Fibroblast of upper back skin (primary cell): ENCODE measurements around the gene RDX.
"Not testable (repeated sequence)": the region's sequence is repeated elsewhere in the genome, so short reads cannot be mapped to it uniquely, and the experiment has no call there.

Source experiments
- DNase-seq: peaks from one replicate; pipeline ENCODE4 v3.0.0-alpha.2; 2013

The RDX gene

GRCh38 chr11:110198031-110198729 is 98.2 kb downstream of the RDX start:
- DNase-seq = peak; percentile 51

- no peak for DNase-seq
Observed at GRCh38 chr11:110196884-110197420, 99.5 kb downstream of the RDX start.

GRCh38 chr11:110196241-110196754 is 100.1 kb downstream of the RDX start:
- peak; percentile 87 for DNase-seq

GRCh38 chr11:110194211-110194766 is 102.1 kb downstream of the RDX start:
- DNase-seq = peak; percentile 62

GRCh38 chr11:110192604-110193282 is 103.7 kb downstream of the RDX start:
- not testable (repeated sequence) for DNase-seq

GRCh38 chr11:110190885-110191284 is 105.5 kb downstream of the RDX start:
- DNase-seq = no peak

- DNase-seq = no peak
Observed at GRCh38 chr11:110187731-110188130, 108.7 kb downstream of the RDX start.

- DNase-seq = no peak
Observed at GRCh38 chr11:110186867-110187266, 109.5 kb downstream of the RDX start.

- DNase-seq = no peak
Observed at GRCh38 chr11:110186456-110186855, 110.0 kb downstream of the RDX start.

GRCh38 chr11:110185599-110185998 is 110.8 kb downstream of the RDX start:
- no peak for DNase-seq

GRCh38 chr11:110185121-110185591 is 111.3 kb downstream of the RDX start:
- peak; percentile 65 for DNase-seq

- DNase-seq = no peak
Observed at GRCh38 chr11:110184456-110184855, 112.0 kb downstream of the RDX start.

- DNase-seq = peak; percentile 65
Observed at GRCh38 chr11:110182886-110183285, 113.5 kb downstream of the RDX start.

- DNase-seq = no peak
Observed at GRCh38 chr11:110179064-110179463, 117.3 kb downstream of the RDX start.

GRCh38 chr11:110177086-110177456 is 119.3 kb downstream of the RDX start:
- no peak for DNase-seq

- DNase-seq = peak; percentile 25
Observed at GRCh38 chr11:110176366-110177085, 119.9 kb downstream of the RDX start.

GRCh38 chr11:110174645-110175310 is 121.6 kb downstream of the RDX start:
- DNase-seq = peak; percentile 61

GRCh38 chr11:110173811-110174644 is 122.4 kb downstream of the RDX start:
- DNase-seq = peak; percentile 64

- DNase-seq = no peak
Observed at GRCh38 chr11:110172468-110173065, 123.8 kb downstream of the RDX start.

GRCh38 chr11:110169738-110170137 is 126.7 kb downstream of the RDX start:
- no peak for DNase-seq
